Hepatocyte (in vitro differentiated cells): ENCODE results near the gene CTPS2.

Experiments used
- CTCF ChIP-seq: fragments of 200-600 bp; sonication (generic); IDR thresholded peaks from 2 replicates; pipeline ENCODE4 v1.5.1; 2016; ENCODE audit warnings: antibody characterized with exemption, mild to moderate bottlenecking; ENCODE audit not compliant: poor library complexity
- EZH2 ChIP-seq: fragments of 200-600 bp; sonication (generic); IDR thresholded peaks from 2 replicates; pipeline ENCODE4 v1.6.1; 2016; ENCODE audit warnings: antibody characterized with exemption, mild to moderate bottlenecking, borderline replicate concordance
- EZH2phosphoT487 ChIP-seq: fragments of 200-600 bp; sonication (generic); IDR thresholded peaks from one replicate; pipeline ENCODE4 v1.6.1; 2018; ENCODE audit warnings: antibody characterized with exemption, mild to moderate bottlenecking, low read depth, moderate library complexity; ENCODE audit not compliant: unreplicated experiment, severe bottlenecking

GRCh38 chrX:16619024-16619423 lies 93.4 kb downstream of the CTPS2 start:
- TF ChIP-seq CTCF: no peak
- no peak for TF ChIP-seq EZH2
- TF ChIP-seq EZH2phosphoT487: no peak
